NCI-H1436 (cell line): Measurements from ENCODE around the gene ARHGAP4.
A peak's percentile ranks its signal among the peaks of the same experiment; 100 is the strongest.

ENCODE experiments used
- DNase-seq: peaks from one replicate; lab custom pipeline; 2025; lab: John Stamatoyannopoulos, UW

The ARHGAP4 gene

GRCh38 chrX:153882086-153882498, 44.0 kb downstream of the ARHGAP4 start:
- DNase-seq: no peak

DNA sequence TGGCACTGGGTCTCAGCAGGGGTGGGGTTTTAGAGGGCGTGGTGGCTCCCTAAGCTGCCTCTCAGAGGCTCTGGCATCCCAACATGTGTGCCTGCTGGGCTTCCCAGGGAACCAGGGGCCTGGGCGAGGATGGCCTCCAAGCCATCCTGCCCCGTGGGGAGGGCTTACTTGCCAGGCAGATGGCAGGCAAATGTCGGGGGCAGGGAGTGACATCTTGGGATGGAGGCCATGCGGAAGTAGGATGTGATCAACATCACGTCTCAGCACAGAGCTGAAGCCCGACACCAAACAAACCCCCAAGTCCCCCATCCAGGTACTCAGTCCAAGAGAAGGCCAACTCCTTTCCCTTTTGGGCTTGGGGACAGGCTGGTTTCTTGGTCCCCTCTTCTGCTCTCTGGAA, 44.8 kb downstream of the ARHGAP4 start:
- DNase-seq: no peak

DNA sequence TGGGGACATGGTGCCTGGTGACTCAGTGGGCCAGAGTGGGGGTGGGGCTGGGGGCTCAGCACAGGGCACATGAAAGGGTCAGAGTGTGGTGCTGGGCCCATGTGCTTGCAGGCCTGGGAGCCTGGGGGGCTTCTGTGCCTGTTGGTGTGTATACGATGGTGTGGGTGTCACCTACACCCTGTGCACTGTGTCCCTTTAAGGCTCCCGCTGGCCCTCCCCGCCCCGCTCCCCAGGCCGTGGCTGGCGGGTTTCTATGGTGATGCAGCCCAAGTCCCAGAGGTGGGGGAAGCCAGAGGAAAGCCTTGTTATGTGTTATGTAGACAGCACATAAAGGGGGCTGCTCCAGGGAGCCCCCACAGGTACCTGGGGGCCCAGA, 45.6 kb downstream of the ARHGAP4 start:
- DNase-seq: no peak

GRCh38 chrX:153879741-153880439, 46.2 kb downstream of the ARHGAP4 start:
- DNase-seq: no peak

- peak; percentile 71 for DNase-seq
Observed at GRCh38 chrX:153878969-153879653, 47.0 kb downstream of the ARHGAP4 start.

DNA sequence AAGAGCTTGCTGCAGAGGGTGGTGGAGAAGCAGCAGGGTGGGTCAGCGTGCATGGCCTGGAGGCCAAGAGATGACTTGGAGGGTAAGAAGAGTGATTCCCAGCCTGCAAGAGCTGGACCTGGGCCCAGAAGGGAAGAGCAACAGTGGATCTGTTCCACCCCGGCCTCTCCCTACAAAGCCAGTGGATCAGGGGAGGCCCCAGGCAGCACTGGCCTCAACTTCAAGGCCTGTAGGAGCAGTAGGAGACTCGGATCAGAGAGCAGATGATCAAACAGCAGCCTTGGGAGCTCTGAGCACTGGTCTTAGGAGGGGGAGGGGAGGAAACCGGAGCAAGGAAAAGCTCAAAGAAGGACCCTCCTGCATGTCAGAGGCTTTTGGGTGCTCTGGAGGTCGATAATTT, 47.7 kb downstream of the ARHGAP4 start:
- DNase-seq: no peak

DNA sequence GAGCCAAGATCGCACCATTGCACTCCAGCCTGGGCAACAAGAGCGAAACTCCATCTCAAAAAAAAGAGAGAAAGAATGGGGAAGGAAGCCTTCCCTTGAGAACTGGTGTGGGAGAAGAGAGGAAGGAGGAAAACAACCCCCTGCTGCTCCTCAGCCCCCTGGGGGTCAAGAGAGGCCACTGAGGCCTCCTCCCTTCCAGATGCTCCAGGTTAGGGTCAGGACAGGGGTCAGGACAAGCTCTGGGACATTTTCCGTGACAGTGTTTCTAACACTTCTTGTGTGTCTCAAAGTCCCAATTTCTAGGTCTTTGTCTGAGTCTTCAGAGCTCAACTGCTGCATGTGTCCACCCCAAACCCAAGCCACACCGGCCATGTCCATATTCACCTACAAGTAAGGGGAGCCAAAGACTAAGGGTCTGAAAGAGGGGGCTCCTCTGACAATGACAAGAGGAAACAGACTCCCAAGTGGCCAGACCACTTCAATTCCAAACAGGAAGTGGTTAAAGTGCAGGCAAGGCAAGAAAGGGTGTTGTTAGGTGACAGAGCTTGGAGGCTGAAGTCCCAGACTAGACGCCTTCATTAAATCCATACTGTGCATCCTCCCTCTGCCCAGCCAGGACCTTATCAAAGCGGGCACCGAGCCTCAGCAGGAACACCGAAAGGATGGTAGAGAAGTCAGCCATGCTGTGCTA, 48.3 kb downstream of the ARHGAP4 start:
- no peak for DNase-seq

- DNase-seq: no peak
Observed at GRCh38 chrX:153876112-153876491, 50.0 kb downstream of the ARHGAP4 start.

DNA sequence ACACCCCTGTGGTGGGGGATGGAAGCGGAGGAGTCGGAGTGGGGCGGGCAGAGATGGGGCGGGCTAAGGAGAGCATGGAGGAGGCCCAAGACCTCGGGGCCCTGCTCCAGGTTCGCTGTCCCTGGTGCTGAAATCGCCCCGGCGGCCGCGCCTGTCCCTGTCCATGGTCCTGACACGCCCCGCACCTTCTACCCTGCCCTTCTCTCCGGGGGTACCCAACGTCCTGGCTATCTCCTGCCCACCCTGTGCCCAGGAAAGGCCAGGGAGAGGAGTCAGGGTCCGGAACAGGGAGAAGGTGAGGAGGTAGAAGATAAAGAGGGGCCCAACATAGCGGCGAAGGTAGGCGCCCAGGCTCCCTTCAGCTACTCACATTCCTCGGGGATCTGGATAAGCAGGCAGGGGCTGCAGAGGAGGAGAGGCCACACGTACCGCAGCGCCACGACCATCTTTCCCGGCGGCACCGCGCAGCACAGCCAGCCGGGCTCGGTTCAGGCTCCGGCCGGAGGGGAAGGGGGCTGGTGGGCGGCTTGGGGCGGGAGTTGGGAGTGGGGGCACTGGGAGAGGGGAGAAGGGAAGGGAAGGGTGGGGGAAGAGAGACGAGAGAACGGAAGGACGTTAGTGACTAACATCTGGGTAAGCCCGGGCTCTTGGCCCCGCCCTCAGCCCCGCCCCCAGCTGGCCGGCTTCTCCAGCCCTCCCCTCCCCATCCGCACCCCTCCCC, 50.5 kb downstream of the ARHGAP4 start:
- DNase-seq: no peak

DNA sequence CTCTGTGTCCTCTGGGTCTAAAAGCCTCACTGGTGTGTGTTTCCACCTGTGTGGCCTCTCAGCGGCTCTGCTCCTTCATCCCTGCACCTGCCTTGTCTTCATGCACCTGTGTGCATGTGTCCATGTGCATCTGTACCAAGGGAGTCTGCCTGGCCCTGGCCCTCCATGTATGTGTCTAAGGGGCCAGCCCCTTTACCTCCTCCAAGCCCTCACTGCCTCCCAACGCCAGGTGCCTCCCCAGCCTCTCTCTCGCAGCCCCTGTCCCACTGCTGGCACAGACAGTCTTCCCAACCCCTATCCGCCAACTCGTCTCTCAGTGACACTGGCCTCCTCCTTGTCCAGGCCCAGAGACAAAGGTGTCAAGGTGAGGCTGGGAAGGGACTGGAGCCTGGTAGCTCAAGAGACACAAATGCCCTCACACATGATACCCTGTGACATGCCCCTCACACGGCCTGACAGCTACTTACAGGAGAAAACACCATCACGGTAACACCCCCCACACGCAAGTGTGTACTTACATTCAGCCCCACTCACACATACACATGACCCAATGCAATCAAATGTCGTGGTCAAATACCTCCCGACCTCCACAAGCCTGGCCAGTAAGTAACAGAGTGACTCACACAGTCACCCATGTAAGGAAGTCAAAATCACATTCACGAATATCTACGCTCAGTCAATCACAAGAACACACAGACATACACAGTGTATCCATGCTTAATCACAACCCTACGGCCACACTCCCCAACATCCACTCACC, 51.5 kb downstream of the ARHGAP4 start:
- DNase-seq: no peak

GRCh38 chrX:153874085-153874365, 52.0 kb downstream of the ARHGAP4 start:
- no peak for DNase-seq

DNA sequence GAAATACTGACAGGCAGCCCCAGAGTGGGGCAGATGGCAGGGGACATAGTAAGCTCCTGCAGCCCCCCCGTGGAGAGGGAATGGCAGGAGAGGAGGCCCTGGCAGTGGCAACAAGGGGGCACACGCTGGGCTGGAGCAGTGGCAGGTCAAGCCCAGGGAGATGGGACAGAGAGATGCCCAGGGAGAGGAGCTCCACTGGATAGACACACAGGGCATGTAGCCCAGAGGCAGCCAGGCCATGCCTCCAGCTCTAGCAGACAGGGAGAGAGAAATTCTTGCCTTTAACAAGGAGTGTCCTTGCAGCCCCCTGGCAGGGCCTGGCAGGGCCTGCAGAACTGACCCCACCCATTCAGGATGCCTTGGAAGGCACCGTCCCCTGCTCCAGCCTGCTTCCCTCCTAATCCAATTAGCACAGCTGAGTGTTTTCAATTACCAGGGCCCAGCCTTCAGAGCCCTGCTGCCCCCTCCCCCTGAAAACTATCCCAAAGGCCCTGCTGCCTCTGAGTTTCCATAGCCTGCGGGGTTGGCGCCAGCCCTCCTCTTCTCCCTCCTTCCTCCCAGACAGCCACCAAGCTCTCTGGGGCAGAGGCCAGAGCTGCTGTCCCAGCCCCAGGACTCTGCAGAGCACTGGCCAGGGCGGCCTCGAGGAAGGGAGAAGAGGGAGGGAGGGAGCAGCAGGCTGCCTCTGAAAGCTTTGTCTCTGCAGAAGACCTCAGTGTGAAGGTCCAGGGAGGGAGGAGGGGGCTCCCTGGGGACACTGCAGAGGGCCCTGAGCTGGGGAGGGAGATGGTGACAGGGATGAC, 52.6 kb downstream of the ARHGAP4 start:
- DNase-seq: no peak

DNA sequence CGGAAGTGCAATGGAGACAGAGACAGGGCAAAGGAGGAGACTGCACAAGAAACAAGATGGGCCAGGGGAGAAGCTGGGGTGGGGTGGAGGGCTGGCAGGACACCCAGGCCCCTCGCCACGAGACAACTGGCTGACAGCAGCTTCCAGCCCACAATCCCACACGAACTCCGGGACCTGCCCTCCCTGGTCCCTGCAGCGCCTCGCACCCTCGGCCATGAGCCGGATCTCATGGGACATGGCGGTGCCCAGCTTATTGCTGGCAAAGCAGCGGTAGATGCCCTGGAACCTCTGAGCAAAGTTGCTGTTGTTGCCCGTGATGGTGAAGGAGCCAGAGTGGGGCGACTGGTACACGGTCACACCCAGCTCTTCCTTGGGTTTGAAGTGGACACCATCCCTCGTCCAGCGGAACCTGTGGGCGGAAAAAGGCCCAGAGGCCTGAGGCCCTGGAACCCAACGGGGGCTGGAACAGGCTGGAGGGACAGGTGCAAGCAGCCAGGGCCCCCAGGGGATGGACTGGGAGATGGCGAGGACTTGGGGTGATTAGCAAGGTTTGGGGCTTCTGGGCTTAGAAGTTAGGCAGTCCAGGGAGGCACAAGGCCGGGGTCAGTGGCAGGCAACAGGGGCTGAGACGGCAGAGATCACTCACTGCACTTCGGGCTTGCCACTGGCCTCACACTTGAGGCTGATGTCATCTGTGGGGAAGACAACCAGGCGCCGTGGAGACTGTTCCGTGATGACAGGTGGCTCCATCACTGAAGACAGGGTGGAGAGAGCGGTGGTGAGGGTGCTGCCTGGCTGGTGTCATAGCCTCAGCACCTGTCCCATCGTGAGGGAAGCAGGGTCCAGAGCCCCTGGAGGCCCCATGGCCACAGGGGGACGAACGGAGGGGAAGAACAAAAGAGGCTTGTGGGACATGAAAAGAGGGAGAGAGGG, 53.9 kb downstream of the ARHGAP4 start:
- DNase-seq: no peak

GRCh38 chrX:153871451-153871850, 54.6 kb downstream of the ARHGAP4 start:
- DNase-seq: no peak

GRCh38 chrX:153870791-153871360, 55.2 kb downstream of the ARHGAP4 start:
- no peak for DNase-seq

- no peak for DNase-seq
Observed at GRCh38 chrX:153870288-153870690, 55.8 kb downstream of the ARHGAP4 start.

- DNase-seq: no peak
Observed at GRCh38 chrX:153869473-153870287, 56.4 kb downstream of the ARHGAP4 start.

DNA sequence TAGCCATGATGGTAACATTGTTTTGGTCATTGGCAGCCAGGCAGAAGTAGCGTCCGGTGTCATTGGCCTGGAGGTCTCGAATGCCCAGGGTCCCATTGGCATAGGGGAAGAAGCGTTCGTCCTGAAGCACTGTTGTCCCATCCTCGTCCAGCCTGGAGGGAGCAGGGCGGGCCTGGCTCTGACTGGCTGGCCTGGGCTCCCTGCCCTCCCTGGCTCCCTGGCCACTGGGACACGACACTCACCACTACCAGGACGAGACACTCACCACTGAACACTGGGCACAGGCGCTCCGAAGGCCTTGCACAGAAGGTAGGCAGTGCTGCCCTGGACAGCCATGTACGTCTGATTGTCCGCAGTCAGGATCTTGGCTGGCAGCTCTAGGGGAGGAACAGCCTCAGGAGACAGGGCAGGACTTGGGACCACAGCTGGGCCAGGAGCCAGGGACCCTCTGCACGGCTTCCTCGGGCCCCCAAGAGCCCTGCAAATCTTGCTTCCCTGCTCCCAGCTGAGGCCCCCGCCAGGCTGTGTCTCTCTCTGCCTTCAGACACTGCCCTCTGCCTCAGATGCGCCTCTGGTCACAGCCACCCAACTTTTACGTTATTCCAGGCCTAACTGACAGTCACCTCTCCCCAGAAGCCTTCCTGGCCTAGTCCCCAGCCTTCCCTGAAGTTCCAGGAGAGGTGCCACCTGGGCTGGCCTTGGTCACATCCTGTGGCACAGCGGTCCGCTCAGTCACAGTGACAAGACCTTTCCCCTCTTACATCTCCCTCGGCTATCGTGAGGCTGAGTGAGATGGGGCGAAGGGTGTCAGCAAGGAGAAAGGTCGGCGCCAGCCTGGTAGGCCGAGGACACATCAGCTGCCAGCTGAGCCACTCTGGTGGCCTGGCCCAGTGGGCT, 57.2 kb downstream of the ARHGAP4 start:
- DNase-seq: no peak
